Right forelimb (tissue), 1 donor: ENCODE results near the gene ZNF488.

Source experiments
- DNase-seq: peaks from one replicate; pipeline ENCODE4 v3.0.0-alpha.2; 2018

The ZNF488 gene

GRCh38 chr10:47348661-47349470 is 35.2 kb downstream of the ZNF488 start:
- no peak for DNase-seq

- no peak for DNase-seq
Observed at GRCh38 chr10:47348138-47348651, 35.9 kb downstream of the ZNF488 start, which contains the start of gene RBP3. RBP3 (plus strand) TSS chr10:47348363; CDS start chr10:47348485, 122 bp downstream.

DNA sequence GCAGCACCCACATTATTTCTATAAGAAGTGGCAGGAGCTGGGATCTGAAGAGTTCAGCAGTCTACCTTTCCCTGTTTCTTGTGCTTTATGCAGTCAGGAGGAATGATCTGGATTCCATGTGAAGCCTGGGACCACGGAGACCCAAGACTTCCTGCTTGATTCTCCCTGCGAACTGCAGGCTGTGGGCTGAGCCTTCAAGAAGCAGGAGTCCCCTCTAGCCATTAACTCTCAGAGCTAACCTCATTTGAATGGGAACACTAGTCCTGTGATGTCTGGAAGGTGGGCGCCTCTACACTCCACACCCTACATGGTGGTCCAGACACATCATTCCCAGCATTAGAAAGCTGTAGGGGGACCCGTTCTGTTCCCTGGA is 36.8 kb downstream of the ZNF488 start:
- DNase-seq: no peak

DNA sequence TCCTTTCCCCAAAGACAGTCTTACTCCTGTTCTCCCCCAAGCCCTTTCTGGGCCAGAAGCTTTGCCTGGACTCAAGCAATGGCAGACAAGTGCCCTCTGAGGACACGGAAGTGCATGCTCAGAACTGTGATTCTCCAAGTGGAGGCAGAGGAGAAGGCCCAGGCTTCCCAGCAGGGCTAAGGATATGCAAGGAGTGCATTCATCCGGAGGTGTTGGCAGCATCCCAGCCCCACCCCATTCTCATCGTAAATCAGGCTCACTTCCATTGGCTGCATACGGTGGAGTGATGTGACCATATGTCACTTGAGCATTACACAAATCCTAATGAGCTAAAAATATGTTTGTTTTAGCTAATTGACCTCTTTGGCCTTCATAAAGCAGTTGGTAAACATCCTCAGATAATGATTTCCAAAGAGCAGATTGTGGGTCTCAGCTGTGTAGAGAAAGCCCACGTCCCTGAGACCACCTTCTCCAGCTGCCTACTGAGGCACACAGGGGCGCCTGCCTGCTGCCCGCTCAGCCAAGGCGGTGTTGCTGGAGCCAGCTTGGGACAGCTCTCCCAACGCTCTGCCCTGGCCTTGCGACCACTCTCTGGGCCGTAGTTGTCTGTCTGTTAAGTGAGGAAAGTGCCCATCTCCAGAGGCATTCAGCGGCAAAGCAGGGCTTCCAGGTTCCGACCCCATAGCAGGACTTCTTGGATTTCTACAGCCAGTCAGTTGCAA is 37.4 kb downstream of the ZNF488 start:
- no peak for DNase-seq

DNA sequence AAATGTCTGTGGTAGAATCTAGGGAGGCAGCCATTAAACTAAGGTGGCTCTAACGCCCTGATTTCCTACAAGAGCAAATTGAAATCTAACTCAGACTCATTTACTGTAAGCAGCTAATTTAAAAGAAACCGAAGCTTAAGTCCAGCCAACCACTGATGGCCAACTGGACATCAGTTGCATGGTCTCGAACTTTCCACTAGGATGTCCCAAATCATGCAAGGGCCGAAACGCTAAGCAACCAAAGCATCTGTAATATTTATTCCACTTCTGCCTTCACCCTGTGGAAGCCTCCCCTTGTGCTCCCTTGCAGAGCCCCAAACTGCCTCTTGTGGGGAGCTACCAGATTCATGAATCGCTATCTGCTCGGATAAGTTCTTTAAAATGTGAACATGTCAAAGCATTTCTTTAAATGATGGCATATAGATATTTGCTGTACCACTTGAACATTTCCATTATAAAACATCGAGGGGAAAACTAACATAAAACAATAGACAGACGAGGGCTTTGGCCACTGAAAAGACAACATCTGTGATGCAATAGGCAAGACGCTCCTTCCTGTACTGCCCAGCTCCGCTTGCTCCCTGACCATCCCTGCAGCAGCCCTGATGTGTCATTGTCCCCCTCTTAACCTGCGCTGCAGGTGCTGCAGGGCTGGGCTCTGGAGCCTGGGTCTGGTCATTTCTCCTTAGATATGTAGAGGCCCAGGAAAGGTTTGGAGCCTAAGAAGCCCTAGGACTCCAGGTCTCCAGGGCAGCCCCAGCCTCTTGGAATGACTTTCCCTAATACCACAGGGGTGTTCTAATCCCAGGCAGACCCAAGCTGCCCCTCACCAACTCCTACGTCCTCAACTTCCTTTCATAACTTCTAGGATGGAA is 38.9 kb downstream of the ZNF488 start:
- no peak for DNase-seq

DNA sequence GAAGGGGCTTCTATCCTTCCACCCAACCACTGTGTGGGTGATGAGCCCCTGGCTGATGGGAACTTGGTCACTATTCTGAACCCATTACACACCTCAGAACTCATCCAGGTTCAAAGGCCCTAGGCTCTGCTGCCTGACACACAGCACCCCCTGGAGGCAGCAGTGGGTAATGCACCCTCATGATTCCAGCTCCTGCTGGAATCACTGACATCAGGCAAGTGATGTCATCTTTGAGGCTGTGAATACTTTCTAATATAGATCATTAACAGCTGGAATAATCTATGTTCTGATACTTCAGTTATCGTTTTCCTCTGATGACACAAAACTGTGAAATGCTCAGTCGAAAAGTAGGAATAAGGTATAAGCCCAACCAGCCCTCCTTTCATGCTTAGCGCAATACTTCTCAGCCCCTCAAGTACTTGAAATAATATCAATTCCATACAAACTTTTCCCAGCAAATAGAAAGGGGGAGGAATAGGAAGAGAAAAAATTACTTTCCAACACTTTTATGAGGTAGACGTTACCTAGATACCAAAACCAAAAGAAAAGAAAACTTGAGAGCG is 43.4 kb downstream of the ZNF488 start:
- peak; percentile 70 for DNase-seq

GRCh38 chr10:47339759-47340607 is 44.1 kb downstream of the ZNF488 start:
- DNase-seq: no peak

GRCh38 chr10:47339186-47339735 is 44.8 kb downstream of the ZNF488 start:
- DNase-seq: no peak

- DNase-seq: no peak
Observed at GRCh38 chr10:47337310-47337709, 46.8 kb downstream of the ZNF488 start.

GRCh38 chr10:47336387-47337134 is 47.5 kb downstream of the ZNF488 start:
- no peak for DNase-seq

- no peak for DNase-seq
Observed at GRCh38 chr10:47335906-47336305, 48.2 kb downstream of the ZNF488 start.

GRCh38 chr10:47334466-47335295 is 49.4 kb downstream of the ZNF488 start:
- no peak for DNase-seq

GRCh38 chr10:47333532-47333931 is 50.6 kb downstream of the ZNF488 start:
- no peak for DNase-seq

GRCh38 chr10:47332946-47333345 is 51.1 kb downstream of the ZNF488 start:
- DNase-seq: no peak

DNA sequence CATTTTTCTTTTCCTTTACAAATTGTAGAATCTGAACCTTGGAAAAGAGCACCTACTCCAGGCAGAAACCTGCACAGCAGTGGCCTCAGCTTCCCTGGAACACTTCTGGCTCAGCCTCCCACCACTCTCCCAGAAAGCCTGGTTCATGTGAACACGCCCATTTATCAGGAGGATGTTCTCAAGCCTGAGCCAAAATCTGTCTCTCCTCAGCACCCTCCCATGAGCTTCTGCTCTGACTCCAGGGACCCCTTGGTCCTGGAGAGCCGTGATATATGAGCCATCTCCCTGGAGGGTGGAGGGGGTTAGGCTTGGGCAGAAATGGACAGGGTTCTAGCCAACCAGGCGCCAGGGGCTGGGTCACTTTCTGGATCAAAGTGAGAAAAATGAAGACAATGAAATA is 51.7 kb downstream of the ZNF488 start:
- no peak for DNase-seq

GRCh38 chr10:47331954-47332353 is 52.1 kb downstream of the ZNF488 start:
- no peak for DNase-seq

GRCh38 chr10:47331491-47331890 is 52.6 kb downstream of the ZNF488 start:
- DNase-seq: no peak

DNA sequence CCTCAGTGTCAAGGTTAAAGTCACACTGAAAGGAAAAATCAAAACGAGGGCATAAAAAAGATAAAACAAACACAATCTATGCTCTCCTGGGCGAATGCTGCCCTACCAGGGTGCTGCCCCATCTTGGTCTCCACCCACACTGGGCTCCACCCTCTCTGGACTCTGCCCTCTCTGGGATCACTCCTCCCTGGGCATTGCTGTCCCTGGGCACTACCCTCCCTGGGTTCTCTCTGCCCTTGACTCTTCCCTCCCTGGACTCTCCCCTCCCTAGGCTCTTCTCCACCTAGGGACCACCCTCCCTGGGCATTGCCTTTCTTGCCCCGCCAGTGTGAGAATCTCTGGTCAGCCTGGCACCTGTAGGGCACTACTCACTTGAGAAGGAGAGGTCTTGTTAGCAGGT is 53.3 kb downstream of the ZNF488 start:
- no peak for DNase-seq

DNA sequence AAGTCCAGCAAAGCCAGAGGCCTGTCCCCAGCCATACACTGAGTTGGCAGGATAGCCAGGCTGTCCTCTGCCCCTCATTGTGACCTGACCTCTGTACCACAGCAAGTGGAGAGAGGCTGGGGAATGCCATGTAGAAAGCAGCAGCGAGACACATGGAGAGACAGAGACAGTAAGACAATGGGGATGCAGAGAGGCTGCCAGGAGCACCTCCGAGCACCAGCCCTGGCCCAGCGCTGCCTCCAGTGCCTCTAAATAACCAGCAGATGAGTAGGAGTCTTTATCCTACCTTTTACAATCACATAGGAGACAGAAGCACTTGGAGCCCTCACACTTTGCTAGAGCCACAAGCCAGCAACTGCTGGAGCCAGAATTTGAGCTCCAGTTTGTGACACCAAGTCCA is 53.7 kb downstream of the ZNF488 start:
- DNase-seq: no peak

- DNase-seq: no peak
Observed at GRCh38 chr10:47329855-47330254, 54.2 kb downstream of the ZNF488 start.
